M059J (cell line): ENCODE measurements around the gene SLC16A3. TPM values are rescaled to one million over a fixed set of nuclear protein-coding genes. Genes with fewer than 3 reads are reported as not detected.

Experiments used
- DNase-seq: peaks from one replicate; pipeline ENCODE4 v3.0.0-alpha.2; 2012; ENCODE audit warnings: low read depth
- total RNA-seq: library from RNA; depleted of rRNA; stranded (reverse); fragments of >200 nt; shearing (Covaris generic); gene quantifications from 2 replicates; pipeline ENCODE4 v1.2.3, GENCODE V29; 2014

Gene SLC16A3
- total RNA-seq, 1 experiment from 2014 or later: 84.8 TPM

GRCh38 chr17:82223517-82223916 lies 5.3 kb upstream of the SLC16A3 start:
- no peak for DNase-seq

- no peak for DNase-seq
Measured at GRCh38 chr17:82224666-82225065, 4.2 kb upstream of the SLC16A3 start.

GRCh38 chr17:82225368-82226029 lies 3.3 kb upstream of the SLC16A3 start:
- DNase-seq: no peak

- no peak for DNase-seq
Measured at GRCh38 chr17:82226146-82226808, 2.6 kb upstream of the SLC16A3 start.

- no peak for DNase-seq
Measured at GRCh38 chr17:82226809-82227628, 1.8 kb upstream of the SLC16A3 start.

GRCh38 chr17:82227629-82228277 lies 1.1 kb upstream of the SLC16A3 start:
- DNase-seq: no peak

- DNase-seq: no peak
Measured at GRCh38 chr17:82228278-82228841, 482 bp upstream of the SLC16A3 start.

- DNase-seq: no peak
Measured at GRCh38 chr17:82229698-82230608, 1.1 kb downstream of the SLC16A3 start.

GRCh38 chr17:82230609-82231311 lies 1.9 kb downstream of the SLC16A3 start:
- DNase-seq: peak; percentile 55

- DNase-seq: no peak
Measured at GRCh38 chr17:82231312-82231561, 2.4 kb downstream of the SLC16A3 start.

GRCh38 chr17:82231562-82232321 lies 2.9 kb downstream of the SLC16A3 start:
- peak; percentile 62 for DNase-seq

- no peak for DNase-seq
Measured at GRCh38 chr17:82232322-82232820, 3.5 kb downstream of the SLC16A3 start.

- DNase-seq: no peak
Measured at GRCh38 chr17:82232876-82233785, 4.3 kb downstream of the SLC16A3 start.

- no peak for DNase-seq
Measured at GRCh38 chr17:82234211-82235055, 5.6 kb downstream of the SLC16A3 start.

- DNase-seq: no peak
Measured at GRCh38 chr17:82235056-82235774, 6.4 kb downstream of the SLC16A3 start.

- DNase-seq: no peak
Measured at GRCh38 chr17:82235775-82236141, 6.9 kb downstream of the SLC16A3 start.
